GM12892 (cell line): Measurements from ENCODE around the gene HOXD3.

Experiments
- POLR2A ChIP-seq: IDR thresholded peaks from 2 replicates; pipeline ENCODE4 v1.6.1; 2011; ENCODE audit warnings: low read depth, low read length, control low read depth
- POLR2AphosphoS5 ChIP-seq: IDR thresholded peaks from 2 replicates; pipeline ENCODE4 v1.6.1; 2011; ENCODE audit warnings: low read depth, low read length, control low read depth

- no peak for TF ChIP-seq POLR2A
- no peak for TF ChIP-seq POLR2AphosphoS5
Measured at GRCh38 chr2:176114930-176115625, 42.0 kb upstream of the HOXD3 start.
